ENCODE results near the gene CRNN.
A peak's percentile ranks its signal among the peaks of the same experiment; 100 is the strongest.

Gene CRNN

DNA sequence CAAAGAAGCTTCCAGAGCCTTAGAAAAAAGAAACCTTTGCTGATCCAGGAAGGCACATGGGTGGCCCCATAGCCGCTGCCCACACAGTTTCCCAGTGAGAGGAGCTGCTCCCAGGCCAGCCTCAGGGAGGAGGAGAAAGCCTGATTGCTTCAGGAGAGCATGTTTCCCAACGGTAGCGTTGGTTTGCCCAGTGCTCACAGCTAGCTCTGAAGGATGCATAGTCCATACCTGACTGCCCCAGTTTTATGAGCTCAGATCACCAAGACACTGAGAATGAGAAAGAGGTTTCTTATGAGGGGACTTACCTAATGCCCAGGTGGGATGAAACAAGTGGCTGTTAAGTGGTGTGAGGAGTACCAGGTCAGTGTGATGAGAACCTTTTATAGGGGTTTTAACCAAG is at the start of gene CRNN:
CRNN (minus strand) TSS at position 355 of the 400 bp plus-strand sequence. CDS start 2,030 bp downstream, outside the sequence.
- no peak for DNase-seq (ENCODE audit: low spot score)

DNA sequence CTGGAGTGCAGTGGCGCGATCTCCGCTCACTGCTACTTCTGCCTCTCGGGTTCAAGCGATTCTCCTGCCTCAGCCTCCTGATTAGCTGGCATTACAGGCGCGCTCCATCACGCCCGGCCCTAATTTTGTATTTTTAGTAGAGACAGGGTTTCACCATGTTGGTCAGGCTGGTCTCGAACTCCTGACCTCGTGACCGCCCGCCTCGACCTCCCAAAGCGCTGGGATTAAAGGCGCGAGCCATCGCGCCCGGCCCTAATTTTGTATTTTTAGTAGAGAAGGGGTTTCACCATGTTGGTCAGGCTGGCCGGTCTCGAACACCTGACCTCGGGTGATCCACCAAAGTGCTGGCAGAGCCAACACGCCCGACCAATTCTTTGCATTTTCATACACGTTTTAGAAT is 48.6 kb upstream of the CRNN start:
- no peak for DNase-seq (ENCODE audit: low spot score)

DNA sequence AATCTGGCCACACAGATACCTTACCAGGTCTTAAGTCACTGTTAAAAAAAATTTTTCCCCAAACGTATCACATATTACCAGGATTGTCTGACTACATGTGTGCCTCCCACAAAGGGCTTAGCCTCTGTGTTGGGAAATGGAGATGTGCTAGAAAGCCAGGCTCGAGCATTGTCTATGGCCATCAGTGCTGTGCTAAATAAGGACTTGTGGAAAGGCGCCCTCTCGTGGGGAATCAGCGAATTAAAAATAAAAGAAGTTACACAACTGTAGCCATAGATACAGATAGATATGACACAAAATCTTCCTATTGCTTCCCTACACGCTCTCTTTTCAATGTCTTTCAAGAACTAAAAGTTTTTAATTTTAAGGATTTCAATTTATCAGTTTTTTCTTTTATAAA is 47.5 kb upstream of the CRNN start:
- peak; percentile 70 for DNase-seq (ENCODE audit: low spot score)

GRCh38 chr1:152460529-152460899 is 46.5 kb upstream of the CRNN start:
- no peak for DNase-seq (ENCODE audit: low spot score)

DNA sequence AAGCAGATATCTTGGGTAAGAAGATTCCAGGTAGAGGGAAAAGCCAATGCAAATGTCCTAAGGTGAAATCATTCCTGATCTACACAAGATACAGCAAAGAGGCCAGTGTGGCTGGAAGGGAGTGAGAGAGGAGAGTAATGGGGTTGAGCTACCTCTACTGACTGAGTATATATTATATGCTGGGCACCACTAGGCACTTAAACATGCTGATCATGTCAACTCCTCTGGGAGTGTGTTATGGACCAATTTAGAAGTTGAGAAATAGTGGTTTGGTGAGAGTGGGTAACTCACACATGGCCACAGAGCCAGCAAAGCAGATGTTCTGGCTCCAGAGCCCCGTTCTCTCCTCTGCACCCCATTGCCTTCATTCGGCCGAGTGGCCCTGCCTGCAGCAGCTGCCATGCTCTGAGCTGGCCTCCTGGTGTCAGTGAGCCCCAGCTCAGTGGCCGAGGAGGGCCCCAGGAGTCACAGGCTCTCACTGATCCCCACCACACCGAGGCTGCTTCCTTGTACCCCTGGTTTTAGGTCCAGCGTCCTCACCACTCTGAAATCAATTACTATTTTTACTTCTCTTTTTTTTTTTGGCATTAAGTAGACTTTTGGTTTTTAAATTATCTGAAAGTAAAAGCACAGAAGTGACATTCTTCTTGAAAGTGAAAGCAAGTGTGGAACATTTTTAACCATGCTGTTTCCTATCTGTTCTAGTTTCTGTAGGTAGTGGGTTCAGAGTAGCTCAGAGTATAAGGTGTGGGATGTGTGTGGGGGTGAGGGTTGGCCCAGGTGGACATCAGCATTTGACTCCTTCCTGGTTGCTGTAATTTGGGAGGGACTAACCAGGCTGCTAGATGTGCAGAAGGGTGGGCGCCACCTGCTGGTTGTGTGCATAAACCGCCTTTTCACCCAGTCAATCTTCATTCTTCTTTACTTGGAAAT is 45.8 kb upstream of the CRNN start:
- peak; percentile 74 for DNase-seq (ENCODE audit: low spot score)

DNA sequence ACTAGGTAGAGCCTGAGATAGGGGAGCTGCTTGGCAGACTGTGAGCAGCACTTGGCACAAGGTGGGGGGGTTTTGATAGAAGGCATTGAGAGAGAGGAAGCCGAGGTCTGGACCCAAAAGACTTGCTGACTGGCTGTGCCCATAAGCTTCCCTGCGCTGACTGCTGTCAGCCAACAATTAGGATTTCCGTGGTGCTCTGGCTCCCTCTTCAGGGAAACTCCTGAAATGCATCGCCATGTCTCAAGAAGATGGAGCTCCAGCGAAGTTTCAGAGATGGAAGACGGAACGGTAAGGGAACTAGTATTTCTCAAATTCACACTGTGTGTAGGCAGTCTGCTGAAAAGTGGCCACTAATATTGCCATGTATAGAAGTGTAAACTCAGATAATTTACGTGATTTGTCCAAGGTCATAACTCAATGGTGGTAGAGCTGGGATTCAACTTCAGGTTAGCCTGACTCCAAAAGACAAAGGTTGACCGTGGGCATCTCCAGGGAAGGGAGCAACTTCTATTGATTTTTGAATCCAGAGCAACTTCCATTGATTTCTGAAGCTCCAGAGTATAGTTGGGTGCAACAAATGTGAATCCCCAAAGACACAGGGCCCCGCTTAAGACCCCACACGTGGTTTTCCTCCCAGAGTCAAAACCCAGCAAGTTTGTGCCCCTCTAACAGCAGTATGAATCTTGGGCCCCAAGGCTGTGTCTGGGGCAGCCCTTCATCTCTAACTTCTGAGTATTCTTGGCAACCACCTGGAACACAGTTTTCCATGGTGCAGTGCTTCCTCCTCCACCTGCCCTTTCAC is 44.5 kb upstream of the CRNN start:
- DNase-seq (ENCODE audit: low spot score) = peak; percentile 79

DNA sequence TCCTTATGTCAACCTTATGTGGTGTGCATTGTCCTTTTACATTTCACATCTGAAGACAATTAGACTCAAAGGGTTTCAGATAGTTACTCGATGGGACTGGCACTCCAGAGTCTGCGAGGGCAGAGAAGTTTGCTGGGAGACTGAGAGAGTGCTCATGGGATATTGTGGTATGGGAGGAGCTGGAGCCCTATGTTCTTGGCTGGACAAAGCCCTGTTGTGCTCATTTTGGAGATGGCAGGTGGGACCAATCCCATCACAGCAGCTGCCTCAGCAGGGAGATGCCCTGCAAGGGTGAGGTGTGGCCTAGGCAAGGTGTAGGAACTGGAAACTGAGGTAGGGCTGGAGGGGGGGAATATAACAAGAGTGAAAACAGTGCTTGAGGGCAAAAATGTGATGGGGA is 43.5 kb upstream of the CRNN start:
- no peak for DNase-seq (ENCODE audit: low spot score)

DNA sequence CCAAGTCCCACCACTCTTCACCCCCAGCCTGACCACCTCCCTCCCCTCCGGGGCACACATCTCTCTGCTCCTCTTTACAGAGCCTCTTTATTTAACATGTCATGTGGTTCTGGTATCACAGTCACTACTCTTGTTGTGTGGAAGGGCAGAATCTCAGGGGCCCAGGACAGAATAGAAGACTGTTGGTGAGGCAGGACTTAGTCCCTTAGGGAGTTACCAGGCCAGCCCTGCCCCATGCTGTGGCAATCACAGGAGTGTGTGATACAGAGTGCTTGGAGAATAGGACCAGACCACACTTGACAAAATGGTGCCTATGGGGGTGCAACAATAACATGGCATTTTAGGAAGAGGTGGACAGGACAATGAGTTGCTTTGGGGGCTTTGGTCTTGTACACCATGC is 43.0 kb upstream of the CRNN start:
- no peak for DNase-seq (ENCODE audit: low spot score)

DNA sequence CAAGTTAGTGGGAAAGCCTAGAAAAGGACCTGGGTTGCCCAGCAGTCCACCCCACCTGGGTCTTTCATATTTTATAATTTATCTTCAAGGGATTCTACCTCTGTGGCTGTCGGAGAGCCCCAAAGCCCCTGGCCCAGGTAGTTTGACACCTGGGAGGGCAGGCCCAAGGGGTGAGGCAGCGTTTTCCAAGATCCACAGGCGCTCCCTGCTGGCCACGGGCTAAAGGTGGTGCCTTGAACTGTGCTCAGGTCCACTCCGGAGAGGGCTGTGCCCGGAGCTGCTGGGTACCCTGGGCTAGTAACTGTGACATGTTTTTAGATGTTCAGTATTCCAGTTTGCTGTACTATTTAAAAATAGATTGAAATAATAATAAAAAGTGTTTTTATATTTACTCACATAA is 37.2 kb upstream of the CRNN start:
- DNase-seq (ENCODE audit: low spot score) = no peak

- no peak for DNase-seq (ENCODE audit: low spot score)
Measured at GRCh38 chr1:152449661-152450060, 35.6 kb upstream of the CRNN start.

DNA sequence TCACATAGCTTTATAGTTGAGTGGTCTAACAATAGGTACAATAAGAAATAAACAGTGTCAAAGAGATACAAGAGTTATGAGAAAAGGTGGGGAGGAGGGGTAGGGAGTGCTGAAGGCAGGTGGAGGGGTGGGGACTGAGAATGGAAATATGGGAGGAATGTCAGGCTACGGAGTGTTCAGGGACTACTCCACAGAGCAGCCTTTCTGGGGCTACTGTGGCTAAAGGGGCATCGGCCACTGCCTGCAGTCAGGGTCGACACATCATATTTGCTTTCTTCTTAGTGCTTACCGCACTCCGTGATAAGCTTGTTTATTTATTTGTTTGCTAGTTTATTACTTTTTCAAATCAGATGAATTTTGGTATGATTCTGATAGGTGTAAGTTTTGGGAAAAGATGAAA is 34.4 kb upstream of the CRNN start:
- no peak for DNase-seq (ENCODE audit: low spot score)

GRCh38 chr1:152448095-152448494 is 34.0 kb upstream of the CRNN start:
- no peak for DNase-seq (ENCODE audit: low spot score)

DNA sequence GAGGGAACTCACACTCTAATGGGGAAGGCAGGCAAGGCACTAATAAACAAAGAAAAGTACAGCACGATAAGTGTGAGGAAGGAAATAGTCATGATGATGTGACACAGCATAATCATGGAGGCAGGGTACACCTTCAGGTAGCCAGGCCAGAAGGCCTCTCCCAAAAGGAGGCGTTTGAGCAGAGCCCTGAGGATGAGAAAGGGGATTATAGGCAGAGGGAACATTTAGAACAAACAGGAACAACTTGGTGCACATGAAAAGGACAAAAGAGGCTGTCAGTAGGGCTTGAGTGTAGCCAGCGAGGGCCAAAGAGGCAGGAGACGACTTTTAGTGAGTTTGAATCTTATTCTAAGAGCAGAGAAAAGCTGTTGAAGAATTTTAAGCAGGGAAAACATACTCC is 33.4 kb upstream of the CRNN start:
- no peak for DNase-seq (ENCODE audit: low spot score)

GRCh38 chr1:152444045-152444444 is 30.0 kb upstream of the CRNN start:
- no peak for DNase-seq (ENCODE audit: low spot score)

DNA sequence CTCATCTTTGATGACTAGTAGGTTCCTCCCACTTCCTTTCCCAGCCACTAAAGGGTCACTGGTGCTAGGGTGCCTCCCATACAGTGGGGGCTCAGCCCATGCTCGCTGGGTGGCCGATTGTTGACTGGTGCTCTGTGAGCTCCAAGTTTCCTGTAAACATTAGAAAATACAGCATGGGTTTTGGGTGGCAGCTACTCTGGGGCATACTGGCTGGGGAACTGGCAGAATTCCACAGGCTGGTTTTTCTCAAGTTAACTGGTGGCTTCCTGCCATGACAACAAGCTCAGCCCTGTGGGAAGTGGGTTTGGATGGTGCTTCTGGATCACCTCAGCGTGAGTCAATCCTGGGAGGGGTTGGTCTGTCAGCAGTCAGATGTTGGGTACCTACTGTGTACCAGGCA is 28.7 kb upstream of the CRNN start:
- DNase-seq (ENCODE audit: low spot score) = no peak

DNA sequence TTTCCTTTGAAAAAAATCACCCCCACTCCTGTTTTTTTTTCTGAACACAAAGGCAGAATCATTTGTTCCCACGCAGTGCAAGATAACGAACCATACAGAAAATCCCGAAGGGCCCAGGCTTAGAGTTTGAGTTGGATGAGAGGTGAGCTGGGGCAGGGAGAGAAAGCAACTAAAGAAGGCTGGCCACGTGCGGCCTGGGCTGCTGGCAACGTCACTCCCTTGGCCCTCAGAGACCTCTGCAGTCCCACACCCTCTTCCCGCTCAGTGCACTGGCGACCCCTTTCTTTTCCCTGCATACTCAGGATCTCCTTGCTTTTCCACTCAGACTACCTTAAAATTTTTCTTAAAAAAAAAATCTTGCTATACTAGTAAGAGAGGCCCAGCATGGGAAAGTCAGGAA is 28.2 kb upstream of the CRNN start:
- DNase-seq (ENCODE audit: low spot score) = no peak

GRCh38 chr1:152441756-152442155 is 27.7 kb upstream of the CRNN start:
- no peak for DNase-seq (ENCODE audit: low spot score)

DNA sequence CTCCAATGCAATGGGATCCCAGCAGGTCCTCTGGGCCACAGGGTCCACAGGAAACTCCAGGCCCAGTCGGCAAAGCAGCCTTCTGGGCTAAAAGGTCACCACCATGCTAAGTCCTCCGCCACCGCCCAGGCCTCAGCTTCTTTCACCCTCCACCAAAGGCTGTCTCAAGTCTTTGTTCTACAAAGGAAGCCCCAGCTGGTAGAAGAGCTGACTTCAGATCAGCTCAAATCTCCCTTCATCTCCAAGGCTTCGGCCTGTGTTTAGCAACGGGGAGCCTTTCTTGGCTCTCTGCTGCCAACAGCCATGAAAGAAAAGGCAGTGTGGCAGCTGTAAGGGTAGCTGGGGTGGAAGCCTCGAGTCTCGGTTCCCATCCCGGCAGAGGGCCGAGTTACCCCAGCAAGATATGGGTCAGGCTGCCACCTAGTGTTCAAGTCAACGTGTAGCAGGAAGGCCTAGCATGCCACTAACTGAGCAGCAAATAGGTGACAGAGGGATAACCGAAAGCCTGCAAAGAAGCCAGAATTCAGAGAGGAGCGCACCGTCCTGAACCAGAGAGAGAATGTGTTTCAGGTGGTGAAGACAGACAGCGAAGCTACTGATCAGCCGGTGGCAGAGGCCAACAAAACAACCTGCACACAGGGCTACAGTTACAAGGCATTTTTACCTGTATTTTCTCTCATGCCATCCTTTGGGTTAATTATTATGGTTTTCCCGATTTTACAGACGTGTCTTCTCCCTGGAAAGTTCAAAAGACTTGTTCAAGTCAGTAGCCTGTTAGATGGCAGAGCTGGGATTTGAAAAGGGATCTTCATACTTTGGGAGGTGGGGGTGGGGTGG is 26.8 kb upstream of the CRNN start:
- peak; percentile 82 for DNase-seq (ENCODE audit: low spot score)

DNA sequence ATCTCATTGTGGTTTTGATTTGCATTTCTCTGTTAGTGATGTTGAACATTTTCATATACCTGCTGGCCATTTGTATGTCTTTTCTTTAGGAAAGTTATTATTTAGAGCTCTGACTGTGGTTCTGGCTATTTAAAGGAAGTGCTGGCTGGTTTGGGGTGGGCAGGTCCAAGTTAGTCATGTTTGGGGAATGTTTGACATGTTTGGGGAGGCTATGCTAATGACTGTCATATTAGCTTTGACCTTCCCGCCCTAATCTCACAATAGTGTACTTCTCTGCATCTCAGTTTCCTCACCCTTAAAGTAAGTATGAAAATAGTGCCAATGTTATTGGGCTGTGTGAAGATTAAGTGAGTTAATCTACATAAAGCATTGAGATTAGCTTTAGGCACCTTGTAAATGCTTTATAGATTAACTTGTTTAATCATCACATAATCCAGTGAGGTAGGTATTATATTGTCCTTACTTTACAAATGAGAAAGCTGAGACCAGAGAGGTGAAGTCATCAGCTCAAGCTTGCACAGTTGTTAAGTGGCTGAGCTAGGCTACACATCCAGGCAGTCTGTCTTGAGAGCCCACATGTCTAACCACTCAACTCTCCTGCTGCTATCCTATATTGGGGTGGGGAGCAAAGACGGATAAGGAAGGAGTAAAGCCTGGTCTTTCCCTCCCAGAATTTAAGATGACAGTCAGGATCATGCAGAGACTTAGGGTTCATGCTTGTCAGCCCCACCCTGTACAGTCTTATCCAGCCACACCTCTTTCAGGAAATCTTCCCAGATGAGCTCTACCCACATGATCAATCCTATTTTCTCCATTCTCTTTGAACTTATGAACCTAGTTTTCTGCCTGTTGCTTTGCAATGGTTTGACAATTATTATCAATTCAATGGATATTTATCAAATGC is 22.8 kb upstream of the CRNN start:
- no peak for DNase-seq (ENCODE audit: low spot score)

GRCh38 chr1:152427458-152427857 is 13.4 kb upstream of the CRNN start:
- no peak for DNase-seq (ENCODE audit: low spot score)

GRCh38 chr1:152426731-152427130 is 12.7 kb upstream of the CRNN start:
- no peak for DNase-seq (ENCODE audit: low spot score)
